Colonic mucosa (tissue), 4 donors: ENCODE measurements around the gene PARS2. TPM values are rescaled to one million over a fixed set of nuclear protein-coding genes. Genes with fewer than 3 reads are reported as not detected.

ENCODE experiments used
- DNase-seq: peaks from one replicate; pipeline ENCODE4 v3.0.0-alpha.2; 2020
- H3K27ac ChIP-seq: fragments of 200-600 bp; one replicate; pipeline ENCODE4 v1.8.0; 2021
- H3K27me3 ChIP-seq: fragments of 200-600 bp; one replicate; pipeline ENCODE4 v1.8.0; 2021
- H3K36me3 ChIP-seq: fragments of 200-600 bp; one replicate; pipeline ENCODE4 v1.8.0; 2021
- H3K4me1 ChIP-seq: fragments of 200-600 bp; one replicate; pipeline ENCODE4 v1.8.0; 2021; ENCODE audit warnings: mild to moderate bottlenecking
- H3K4me3 ChIP-seq: fragments of 200-600 bp; one replicate; pipeline ENCODE4 v1.8.0; 2021
- H3K9ac ChIP-seq, 2 donors: one replicate each; pipeline ENCODE4 v1.7.0; 2013; ENCODE audit warnings: control low read depth in 2 of 2, low read depth in 2 of 2, low read length in 2 of 2
- H3K9me3 ChIP-seq: fragments of 200-600 bp; one replicate; pipeline ENCODE4 v1.8.0; 2021
- CTCF ChIP-seq: fragments of 200-600 bp; IDR thresholded peaks from one replicate; pipeline ENCODE4 v1.8.0; 2022; ENCODE audit warnings: antibody characterized with exemption, mild to moderate bottlenecking
- intact Hi-C: fragments of 100-400 bp; cut with DNase I; formaldehyde crosslinking; loops from one replicate; pipeline ENCODE4 v1.14.1; 2022
- total RNA-seq, 2 donors: library from RNA; stranded (reverse); fragmentation: NEBNext Ultra II Directional in 1 of 2; extraction: Animal tissue kit (Norgen Biotek cat#: 25700) in 1 of 2; gene quantifications; one replicate each; pipeline ENCODE4 v1.2.1, GENCODE V29; 2021
- donor health status: healthy.
- donor health status: DM: no; HTN: no; CAD: no.
- donor health status: DM: no; HTN: no; CAD: no.

PARS2 gene
- total RNA-seq, 2 donors from 2014 or later, result 11.1 to 11.2 TPM

DNA sequence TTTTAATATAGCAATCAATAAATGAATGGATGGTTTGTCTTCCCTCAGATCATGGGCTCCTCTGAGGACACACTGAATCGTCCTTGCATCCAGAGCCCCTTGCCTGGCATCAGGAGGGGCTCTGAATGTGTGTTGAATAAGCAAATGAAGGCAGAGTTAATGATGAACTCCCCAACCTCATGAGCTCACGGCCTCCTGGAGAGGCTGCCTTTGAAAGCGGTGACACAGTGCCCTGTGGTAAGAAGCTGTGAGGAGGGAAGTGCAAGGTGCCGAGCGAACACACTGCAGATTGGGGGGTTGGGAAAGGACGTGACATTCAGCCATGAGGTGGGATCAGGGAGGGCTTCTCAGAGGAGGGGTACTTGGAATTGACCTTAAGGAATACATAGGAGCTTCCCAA, 3.2 kb upstream of the PARS2 start:
- no peak for DNase-seq
- no peak for TF ChIP-seq CTCF

DNA sequence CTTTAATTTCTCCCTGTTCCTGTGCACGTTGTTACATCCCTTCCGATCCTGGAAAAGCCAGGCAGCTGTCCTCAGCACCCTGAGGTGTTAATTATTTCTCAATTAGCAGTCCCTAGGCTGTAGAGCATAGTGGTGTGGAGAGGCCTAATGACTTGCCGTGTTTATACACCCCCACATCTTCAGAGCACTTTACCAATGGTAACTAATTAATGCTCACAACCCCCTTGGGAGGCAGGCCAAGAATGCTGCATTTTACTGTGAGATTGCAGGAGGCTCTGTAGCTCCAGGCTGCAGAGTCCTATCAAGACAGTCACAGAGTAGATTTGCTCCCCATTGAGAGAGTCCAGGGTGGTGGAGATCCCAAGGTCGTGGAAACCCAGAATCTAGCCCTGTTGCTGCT, 2.4 kb upstream of the PARS2 start:
- Histone ChIP-seq H3K9me3 (no peaks in the 10 kb centered on the region), H3K4me3 (no peak overlapping the region), H3K36me3 (no peaks in the 10 kb centered on the region), H3K9ac (no peak overlapping the region), H3K4me1 (no peaks in the 10 kb centered on the region), H3K27ac (no peak overlapping the region), H3K27me3 (no peaks in the 10 kb centered on the region)
- no peak for DNase-seq
- TF ChIP-seq CTCF, result no peak
- intact Hi-C loops, result no loop called here

More for the DNA sequence above, 3.2 kb upstream of the PARS2 start:
- H3K4me1 ChIP-seq, result no peaks in the 10 kb centered on the region
- H3K36me3 ChIP-seq, result no peaks in the 10 kb centered on the region
- H3K4me3 ChIP-seq, result no peak overlapping the region
- intact Hi-C loops, result no loop called here
- no peak overlapping the region for H3K9ac ChIP-seq
- H3K27ac ChIP-seq, result no peak overlapping the region
- H3K9me3 ChIP-seq, result no peaks in the 10 kb centered on the region
- no peaks in the 10 kb centered on the region for H3K27me3 ChIP-seq

- Histone ChIP-seq H3K36me3 (no peaks in the 10 kb centered on the region), H3K4me1 (no peaks in the 10 kb centered on the region), H3K9me3 (no peaks in the 10 kb centered on the region), H3K4me3 (peak overlapping the region; percentile 88), H3K27ac (peak overlapping the region; percentile 37), H3K27me3 (no peaks in the 10 kb centered on the region), H3K9ac (peak overlapping the region in 1 of 2 donors; percentile 93)
- TF ChIP-seq CTCF, result no peak
- intact Hi-C loops, result no loop called here
- DNase-seq, result no peak
Observed at GRCh38 chr1:54764922-54765561, 719 bp upstream of the PARS2 start.

- peak overlapping the region; percentile 34 for H3K27ac ChIP-seq
- intact Hi-C loops, result no loop called here
- no peak for DNase-seq
- no peaks in the 10 kb centered on the region for H3K36me3 ChIP-seq
- H3K9me3 ChIP-seq, result no peaks in the 10 kb centered on the region
- peak overlapping the region; percentile 88 for H3K4me3 ChIP-seq
- H3K9ac ChIP-seq, result peak overlapping the region; percentile 85 to 93
- no peaks in the 10 kb centered on the region for H3K4me1 ChIP-seq
- no peak for TF ChIP-seq CTCF
- H3K27me3 ChIP-seq, result no peaks in the 10 kb centered on the region
Observed at GRCh38 chr1:54763816-54764132, 549 bp downstream of the PARS2 start.

DNA sequence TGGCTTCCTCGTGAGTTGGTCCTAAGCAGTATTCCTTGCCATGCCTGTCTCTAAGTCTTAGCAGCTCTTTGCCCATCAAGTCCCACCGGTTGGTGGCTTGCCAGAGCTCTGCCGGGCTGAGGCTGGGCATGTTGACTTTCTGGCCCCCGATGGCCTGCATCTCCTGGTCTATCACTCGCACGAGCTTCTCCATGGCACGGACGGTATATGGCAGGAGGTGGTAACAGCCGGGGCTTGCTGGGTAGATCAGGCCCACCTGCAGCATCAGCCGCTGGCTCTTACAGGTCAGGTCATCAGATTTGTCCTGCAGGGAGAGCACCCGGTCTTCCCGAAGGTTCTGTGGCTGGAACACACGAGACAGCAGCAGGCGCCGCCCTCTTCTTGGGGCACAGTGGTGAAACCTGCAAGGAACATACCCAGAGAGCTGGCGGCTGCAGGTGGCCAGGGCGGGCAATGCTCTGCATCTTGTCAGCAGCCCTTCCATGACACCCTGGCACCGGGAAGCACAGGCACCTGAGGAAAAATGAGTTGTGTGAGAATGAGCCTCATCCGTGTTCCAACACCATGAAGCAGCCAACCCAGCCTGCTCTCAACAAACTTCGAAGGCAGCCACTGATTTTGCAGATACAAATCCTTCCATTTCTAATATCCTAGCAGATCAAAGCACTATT, 5.5 kb downstream of the PARS2 start:
- Histone ChIP-seq H3K36me3 (no peaks in the 10 kb centered on the region), H3K4me3 (no peak overlapping the region), H3K9ac (no peak overlapping the region), H3K4me1 (no peaks in the 10 kb centered on the region), H3K27me3 (no peaks in the 10 kb centered on the region), H3K27ac (no peak overlapping the region), H3K9me3 (no peaks in the 10 kb centered on the region)
- DNase-seq, result no peak
- TF ChIP-seq CTCF, result no peak
- intact Hi-C loops, result no loop called here
